AG08396 (cell line): ENCODE measurements around the gene IRF5.
"Not testable (repeated sequence)": the region's sequence is repeated elsewhere in the genome, so short reads cannot be mapped to it uniquely, and the experiment has no call there.

Experiments used
- DNase-seq: peaks from one replicate; pipeline ENCODE4 v3.0.0; 2012; ENCODE audit warnings: low spot score, mixed read lengths

The IRF5 gene

GRCh38 chr7:128906001-128906765 is 31.5 kb upstream of the IRF5 start:
- DNase-seq = no peak

DNA sequence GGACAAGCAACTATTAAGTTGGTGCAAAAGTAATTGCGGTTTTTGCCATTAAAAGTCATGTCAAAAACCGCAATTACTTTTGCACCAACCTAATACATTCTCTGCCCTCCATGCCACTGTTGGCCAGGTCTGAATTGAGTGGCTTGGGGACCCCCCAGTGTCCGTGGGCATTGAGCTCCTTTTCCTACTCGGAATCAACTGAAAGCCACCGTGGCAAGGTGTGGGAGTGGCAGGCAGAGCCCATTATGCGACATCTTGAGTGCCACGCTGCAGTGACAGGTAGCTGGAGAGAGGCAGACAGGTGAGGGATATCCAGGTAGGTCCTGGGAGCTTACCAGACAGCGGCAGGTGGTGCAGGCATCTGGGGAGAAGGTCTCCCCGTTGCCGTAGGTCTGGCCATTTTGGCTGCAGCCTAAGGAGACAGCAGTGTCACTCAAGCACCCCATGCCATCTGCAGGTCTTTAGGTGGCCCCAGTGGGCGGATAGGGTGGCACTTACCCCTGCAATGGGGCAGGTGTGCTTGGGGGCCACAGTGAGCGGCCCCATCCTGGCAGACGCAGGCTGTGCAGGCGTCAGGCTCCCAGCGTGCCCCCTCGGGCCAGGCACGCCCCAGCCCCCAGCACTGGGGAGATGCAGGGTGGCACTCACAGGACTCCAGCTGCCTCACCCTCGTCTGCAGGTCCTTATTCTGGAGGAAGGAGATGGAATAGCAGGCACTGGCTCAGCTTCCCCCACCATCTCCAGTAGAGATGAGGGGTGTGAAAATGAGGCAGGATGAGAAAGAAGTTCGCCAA is 30.8 kb upstream of the IRF5 start:
- DNase-seq = no peak

- DNase-seq = no peak
Observed at GRCh38 chr7:128908750-128909624, 28.7 kb upstream of the IRF5 start.

DNA sequence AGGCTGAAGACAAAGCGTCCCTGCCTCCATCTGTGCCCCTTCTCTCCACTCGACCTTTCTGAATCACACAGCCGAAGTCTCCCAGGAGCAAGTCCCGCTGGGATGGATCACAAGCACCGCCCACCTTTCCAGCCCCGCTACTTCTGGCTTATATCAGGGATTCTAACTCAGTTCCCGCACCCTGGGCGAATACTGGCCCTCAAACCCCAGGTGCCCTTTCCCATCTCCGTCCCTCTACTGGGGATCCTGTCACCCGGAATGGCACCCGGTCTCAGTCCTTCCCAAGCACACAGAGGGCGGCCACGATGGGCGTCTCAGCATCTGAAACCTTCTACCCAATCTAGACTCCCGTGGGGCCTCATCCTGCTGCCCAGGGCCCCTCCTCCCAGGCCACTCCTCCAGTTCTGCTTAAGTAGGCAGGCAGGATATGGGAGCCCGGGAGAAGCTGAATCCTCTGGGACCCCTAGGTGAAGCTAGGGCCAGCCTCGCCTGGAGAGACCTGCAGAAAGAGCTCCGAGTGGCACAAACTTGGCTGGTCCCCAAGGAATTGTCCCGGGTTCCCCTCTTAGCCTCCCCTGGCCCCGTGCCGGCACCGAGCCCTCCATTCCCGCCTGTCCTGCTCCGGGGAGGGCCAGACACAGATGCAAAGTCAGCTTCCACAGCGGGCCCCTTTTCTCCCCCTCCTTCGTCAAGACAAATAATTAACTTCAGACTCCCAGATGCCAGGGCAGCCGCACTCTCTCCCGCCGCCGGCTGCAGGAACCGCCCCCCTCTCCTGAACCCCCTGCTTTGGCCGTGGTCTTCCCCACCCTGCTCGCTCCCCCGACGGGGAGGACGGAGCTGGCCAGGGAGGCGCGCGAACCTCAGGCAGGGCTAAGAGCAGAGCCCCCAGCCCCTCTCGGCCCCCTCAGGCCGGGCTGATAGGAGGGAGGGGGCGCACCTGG is 27.8 kb upstream of the IRF5 start:
- peak; percentile 74 for DNase-seq

DNA sequence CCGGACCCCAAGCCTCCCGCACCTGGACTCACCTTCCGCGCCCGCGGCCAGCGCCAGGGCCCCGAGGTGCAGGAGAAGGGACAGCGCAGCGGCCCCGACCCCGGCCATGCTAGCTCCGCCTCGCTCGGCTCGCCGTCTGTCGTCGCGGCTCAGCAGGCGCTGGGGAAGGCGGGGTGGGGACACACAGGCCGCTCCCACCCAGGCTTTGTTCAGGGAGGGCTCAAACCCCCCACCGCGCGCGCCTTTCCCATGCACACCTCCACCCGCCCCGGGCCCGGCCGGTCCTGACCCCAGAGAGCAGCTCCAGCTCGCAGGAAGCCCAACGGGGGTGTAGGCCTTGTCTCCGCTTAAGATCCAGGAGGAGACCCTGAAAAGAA is 27.2 kb upstream of the IRF5 start, which contains the start of gene KCP:
TSS of gene KCP (minus strand) at position 141 of the 377 bp plus-strand sequence. CDS start at position 108, 33 bp downstream.
- DNase-seq = no peak

DNA sequence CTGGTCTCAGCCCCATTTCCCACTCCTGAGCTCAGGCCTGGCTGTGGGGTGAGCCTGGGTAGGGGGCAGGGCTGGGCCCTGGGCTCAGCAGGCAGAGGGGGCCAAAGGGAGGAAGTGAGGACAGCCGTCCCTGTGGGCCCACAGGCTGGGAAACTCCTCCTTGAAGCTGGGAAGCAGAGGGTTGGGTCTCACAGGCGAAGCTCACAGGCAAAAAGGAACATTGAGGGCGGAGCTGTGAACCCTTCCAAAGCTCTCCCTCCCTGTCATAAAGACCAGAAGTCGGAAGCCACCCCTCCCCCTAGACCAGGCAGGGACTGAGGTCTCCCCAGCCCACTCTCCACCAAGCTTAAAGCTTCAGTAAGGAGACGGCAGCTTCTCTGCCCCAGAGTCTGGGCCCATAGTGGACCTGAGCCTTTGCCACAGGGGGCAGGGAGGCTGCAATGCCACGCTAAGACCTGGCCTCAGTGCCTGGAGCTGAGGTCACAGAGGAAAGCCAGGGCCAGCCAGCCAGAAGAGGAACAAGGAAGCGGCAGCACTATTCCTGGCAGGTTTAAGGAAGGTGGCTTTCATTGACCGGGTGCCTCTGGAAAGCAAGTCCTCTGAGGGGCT is 26.2 kb upstream of the IRF5 start:
- DNase-seq = no peak

DNA sequence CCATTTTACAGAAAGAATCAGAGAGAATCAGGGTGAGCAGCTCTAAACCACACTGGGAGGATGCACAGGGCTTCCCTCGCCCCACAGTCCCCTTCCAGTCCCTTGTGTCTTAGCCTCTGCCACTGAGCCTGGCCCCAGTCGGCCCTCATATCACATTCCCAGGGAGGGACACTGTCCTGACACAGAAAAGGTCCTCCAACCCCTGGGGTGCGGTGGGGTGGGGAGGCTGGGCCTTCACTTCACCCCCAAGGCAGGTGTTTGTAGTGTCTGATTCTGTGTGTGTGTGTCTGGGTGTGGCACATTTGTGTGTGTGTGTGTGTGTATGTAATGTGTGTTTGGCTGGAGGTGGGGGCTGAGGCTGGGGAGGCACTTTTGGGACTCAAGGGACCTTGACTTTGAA is 25.4 kb upstream of the IRF5 start:
- no peak for DNase-seq

- DNase-seq = not testable (repeated sequence)
Observed at GRCh38 chr7:128912709-128913495, 24.8 kb upstream of the IRF5 start.

GRCh38 chr7:128913870-128914565 is 23.7 kb upstream of the IRF5 start:
- no peak for DNase-seq

- no peak for DNase-seq
Observed at GRCh38 chr7:128914566-128915151, 23.1 kb upstream of the IRF5 start.

DNA sequence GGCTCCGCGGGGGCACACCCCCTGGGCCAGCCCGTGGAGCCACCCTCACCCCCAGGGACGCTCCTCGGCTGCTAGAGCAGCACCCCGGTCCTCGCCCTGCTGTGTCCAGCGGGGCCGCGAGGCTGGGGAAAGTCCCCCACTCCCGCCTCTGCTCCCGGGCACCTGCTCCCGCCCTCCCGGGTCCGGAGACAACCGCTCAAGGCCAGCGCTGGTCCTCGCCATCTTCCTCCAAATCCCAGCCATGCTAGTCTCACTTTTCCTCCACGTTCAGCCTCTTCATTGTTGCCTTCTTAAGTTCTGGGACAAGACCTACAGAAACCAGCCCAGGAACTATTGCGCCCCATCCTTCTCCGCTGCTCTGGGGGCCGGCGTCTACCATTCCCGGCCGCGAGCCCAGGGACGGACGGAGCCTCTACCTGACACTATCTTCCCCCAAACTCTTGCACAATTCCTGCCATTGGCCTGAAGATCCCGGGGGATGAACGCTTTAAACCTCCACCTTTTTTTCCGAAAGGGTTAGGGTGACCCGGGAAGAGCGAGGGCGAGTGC is 22.4 kb upstream of the IRF5 start:
- no peak for DNase-seq

GRCh38 chr7:128915841-128916642 is 21.7 kb upstream of the IRF5 start:
- no peak for DNase-seq

DNA sequence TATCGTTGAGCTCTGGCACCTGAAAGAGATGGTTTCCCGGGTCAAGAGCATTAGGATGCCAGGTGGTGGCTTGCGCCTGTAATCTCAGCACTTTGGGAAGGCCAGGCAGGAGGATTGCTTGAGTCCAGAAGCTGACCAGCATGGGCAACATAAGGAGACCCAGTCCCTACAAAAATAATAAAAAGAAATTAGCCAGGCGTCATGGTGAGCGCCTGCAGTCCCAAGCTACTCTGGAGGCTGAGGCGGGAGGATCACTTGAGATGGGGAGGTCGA is 21.1 kb upstream of the IRF5 start:
- no peak for DNase-seq

DNA sequence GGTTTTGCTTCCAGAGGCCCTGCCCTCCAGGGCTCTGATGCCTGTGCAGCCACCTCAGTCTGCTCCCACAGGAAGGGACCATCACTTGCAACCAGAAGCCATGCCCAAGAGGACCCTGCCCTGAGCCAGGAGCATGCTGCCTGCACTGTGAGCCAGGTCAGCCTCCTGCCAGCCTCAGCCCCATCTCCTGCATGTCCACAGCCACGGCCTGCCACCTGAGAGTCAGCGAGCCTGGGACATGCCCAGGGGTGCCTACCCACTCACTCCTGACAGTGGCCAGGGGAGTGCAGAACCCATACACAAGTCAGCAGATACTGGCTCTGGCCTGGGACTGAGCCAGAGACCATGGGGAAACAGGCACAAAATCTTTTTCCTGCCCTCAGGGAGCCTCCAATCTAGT is 20.6 kb upstream of the IRF5 start:
- no peak for DNase-seq

DNA sequence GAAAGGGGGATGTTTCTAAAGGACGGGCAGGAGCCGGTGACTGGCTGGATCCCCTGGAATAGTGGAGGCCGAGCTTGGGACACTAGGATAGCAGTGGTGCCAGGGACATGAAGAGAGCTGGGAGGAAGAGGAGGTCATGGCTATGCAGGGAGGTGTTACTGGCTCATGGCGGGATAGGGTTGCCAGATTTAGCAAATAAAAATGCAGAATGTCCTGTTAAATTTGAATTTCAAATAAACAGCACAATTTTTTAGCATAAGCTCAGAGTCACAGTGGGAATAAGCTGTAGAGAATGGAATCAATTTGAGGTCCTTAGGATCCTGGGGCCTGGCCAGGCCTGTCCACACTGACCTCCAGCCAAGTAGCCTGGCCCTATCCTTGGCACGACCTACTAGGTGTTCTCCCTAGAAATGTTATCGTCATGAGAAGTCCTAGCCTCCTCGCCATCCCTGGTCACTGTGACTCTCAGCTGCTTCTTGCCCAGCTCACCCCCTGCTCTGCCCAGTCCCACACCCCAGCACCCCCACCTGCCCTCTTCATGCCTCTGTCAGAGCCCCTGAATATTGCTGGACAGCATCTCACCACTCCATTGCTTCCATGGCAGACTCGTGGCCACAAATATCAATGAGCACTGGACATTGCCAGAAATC is 19.6 kb upstream of the IRF5 start:
- DNase-seq = no peak

DNA sequence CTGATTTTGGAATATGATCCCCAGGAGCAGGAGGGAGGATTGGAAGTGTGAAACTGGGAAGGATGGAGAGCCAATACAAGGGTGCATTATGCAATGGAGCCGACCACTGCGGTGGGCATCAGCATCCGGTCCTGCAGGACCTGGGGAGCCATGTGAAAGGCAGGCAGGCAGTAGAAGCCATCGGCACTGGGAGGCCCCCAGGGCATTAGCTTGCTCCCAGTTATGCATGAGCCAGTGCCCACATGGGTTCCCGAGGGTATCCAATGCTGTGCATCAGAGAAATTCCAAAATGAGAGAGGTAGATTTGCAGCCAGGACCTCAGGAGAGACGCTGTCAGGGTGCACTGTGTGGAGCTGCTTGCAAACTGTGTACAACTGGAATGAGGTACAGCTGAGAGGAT is 18.5 kb upstream of the IRF5 start:
- no peak for DNase-seq
